Dedifferentiated amniotic fluid mesenchymal stem cell (primary cell): ENCODE measurements around the gene RBP4.

Experiments
- DNase-seq: peaks from one replicate; pipeline ENCODE4 v3.0.0-alpha.2; 2016; ENCODE audit errors: extremely low spot score

The RBP4 gene

GRCh38 chr10:93601146-93601773 lies at the start of gene RBP4:
Gene RBP4, minus strand, starts transcription at chr10:93601235. Its CDS starts 207 bp downstream, at chr10:93601028.
- DNase-seq, result no peak

- DNase-seq, result no peak
Measured at GRCh38 chr10:93639791-93640190, 38.8 kb upstream of the RBP4 start.

GRCh38 chr10:93630625-93631557 lies 29.9 kb upstream of the RBP4 start:
- no peak for DNase-seq

DNA sequence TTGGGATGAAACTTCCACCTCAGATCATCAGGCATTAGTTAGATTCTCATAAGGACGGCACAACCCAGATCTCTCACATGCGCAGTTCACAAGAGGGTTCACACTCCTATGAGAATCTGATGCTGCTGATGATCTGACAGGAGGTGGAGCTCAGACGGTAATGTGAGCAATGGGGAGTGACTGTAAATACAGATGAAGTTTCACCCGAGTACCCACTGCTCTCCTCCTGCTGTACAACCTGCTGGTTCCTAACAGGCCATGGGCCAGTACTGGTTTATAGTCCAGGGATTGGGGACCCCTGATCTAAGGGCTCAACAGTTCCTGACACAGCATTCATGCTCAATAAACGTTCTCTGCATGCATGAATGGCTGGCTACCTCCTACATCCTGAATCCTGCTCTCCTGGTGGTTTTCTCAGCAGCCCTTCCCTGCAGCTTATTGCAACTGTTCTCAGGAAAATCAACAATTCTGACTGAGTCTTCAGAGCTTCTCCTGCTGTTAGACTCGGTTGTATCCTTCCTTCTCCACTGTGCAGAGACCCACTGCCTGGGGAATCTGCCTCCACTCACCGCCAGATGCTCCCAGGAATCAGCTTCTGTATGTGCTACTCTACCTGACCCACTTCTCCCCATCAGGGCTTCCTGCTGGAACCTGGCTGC lies 28.7 kb upstream of the RBP4 start:
- DNase-seq, result no peak

GRCh38 chr10:93628858-93629257 lies 27.8 kb upstream of the RBP4 start:
- no peak for DNase-seq

DNA sequence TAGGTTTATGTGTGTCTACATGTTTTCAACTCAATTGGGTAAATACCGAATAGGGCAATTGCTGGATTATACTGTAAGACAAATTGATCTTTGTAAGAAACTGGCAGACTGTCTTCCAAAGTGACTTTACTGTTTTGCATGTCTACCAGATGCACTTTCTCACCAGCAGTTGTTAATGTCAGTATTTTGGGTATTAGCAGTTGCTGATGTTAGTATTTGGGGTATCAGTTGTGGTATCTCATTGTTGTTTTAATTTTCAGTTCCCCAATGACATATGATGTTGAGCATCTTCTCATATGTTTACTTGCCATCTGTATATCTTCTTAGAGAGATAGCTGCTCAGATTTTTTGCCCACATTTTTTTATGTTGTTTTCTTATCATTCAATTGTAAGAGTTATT lies 21.9 kb upstream of the RBP4 start:
- DNase-seq, result no peak

DNA sequence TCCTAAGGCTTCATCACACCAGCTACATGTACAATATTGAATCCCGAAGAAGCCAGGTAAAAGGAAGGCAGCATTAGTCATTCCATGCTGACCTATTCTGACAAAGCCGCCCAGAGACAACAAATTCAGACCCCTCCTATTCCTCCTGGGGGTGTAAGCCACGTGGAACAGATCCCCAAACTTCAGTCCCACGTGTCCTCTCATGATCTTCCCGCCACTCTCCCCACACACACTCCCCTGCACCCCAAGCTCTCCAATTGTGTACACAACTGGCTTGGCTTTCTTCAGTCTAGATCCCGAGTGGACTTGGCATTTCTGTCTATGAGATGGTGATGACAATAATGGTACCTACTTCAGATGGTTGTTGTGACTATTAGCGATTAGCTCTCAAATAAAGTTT lies 19.9 kb upstream of the RBP4 start:
- no peak for DNase-seq

DNA sequence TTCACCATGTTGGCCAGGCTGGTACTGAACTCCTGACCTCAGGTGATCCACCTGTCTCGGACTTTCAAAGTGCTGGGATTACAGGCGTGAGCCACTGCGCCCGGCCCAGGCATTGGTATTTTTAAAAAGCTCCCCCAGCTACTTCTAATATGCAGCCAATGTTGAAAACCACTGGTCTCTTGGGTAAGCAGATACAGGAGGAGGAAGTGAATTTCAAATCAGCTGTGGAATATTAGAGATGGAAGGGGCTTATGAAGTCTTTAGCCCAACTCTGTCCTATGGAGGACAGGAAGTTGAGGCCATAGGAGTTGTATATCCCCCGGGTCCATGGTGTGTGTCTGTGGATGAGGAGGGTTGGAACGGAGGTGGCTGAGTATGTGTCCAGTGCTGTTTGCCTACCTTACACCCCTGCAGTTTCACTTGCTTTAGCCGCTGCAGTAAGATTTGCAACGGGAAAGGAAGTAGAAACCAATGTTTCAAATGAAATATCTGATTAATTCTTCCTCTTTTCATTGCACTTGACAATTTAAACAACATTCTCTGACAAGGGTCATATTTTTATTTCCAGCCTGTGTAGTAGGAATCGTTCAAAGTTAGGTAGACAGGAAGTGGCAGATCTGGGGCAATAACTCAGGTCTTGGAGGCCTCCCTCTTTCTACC lies 14.7 kb upstream of the RBP4 start:
- DNase-seq, result no peak

DNA sequence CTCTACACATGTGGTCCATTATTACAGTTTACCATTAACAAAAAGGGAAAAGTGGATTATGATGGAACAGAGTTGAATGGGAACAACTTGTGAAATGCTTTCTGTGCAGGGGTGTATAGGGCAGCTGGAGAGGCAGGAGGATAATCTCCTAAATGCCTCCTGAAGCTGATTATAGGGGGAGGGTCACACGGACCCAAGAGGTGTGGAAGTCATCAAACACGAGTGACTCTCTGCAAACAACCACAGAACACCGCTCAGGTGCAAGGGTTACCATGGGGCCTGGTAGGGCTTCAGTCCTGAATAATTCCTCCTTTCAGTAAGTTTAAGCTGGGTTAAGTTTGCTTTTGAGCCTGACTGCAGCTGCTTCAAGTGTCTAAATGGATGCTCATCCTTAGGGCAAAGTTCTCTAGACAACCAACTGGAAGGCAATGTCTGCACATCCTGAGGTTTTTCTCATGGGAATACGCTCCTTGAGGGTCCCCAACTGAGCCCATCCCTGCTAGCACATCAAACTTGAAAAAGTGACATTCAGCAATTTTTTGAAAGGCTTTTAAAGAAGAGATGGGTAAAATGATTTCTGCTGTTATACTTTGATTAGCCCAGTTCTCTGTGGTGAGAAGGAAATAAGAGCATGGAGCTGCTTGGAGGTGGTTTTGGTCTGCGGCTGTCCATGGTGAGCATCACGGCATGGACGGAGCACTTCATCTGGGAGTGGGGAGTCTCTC lies 13.2 kb upstream of the RBP4 start:
- no peak for DNase-seq

DNA sequence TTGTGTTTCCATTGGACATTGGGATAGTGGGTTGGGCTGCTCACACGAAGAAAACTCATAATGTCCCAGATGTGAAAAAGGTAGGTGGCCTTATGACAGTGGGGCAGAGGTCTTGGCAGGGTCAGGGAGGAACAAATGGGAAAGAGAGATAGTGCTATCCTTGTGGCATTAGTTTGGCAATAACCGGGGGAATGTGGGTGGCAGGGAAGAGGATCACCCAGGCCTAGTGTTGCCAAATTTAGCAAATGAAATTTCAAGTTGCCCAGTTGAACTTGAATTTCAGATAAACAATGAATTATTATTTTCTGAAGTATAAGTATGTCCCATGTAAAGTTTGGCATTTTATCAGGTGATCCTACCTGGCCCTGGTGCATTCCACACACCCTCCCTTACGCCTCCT lies 12.1 kb upstream of the RBP4 start:
- DNase-seq, result no peak

DNA sequence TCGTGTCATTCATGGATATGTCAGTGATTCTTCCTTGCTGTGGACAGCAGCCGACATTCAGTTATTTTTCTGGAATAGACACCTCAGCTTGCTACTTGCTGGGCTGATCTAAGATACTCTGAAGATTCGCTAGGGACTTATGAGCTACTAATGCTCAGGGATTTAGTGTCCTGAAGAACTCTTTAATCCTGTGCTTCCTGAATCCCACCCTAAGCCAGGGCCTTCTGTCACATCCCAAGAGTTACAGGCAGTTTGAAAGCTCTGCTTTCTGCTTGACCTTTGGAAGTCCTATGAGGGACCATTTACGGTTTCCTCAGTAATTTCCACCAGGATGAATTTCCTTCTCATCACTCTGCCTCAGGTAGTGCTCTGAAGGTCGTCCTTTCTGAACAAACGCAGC lies 11.3 kb upstream of the RBP4 start, which contains the start of gene PDE6C:
Gene PDE6C (plus strand): TSS at position 227 of the 400 bp plus-strand sequence. CDS start 189 bp downstream, outside the sequence.
- no peak for DNase-seq

DNA sequence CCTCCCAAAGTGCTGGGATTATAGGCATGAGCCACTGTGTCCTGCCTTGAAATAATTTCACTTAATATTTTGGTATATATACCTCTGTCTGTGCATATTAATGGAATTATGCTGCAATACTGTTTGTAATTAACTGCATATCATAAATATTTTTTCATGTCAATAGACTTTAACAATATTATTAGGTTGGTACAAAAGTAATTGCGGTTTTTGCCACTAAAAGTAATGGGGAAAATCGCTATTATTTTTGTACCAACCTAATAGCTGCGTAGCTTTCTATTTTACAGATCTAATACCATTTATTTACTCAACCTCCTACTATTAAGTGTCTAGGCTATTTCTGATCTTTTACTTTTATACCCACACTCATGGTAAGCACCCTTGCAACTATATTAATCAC lies 7.4 kb upstream of the RBP4 start:
- no peak for DNase-seq

DNA sequence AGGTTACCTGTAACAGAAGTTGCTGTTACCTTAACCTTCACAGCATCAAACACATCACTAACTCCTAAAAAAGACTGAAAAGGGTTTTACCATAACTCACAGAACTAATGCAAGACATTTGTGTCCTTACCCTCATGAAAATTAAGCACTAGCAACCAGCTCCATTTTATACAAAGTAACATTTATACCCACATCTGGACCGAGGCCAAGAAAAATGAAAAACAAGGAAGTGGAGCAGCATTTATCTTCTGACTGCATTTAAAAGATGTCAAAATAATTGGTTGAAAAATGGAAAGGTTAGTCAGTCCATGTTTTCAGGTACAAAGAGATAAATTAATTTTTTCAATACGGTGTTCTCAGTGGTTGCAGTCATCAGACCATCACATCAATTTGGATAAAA lies 3.1 kb upstream of the RBP4 start:
- DNase-seq, result no peak

- no peak for DNase-seq
Measured at GRCh38 chr10:93603023-93603422, 2.0 kb upstream of the RBP4 start.

DNA sequence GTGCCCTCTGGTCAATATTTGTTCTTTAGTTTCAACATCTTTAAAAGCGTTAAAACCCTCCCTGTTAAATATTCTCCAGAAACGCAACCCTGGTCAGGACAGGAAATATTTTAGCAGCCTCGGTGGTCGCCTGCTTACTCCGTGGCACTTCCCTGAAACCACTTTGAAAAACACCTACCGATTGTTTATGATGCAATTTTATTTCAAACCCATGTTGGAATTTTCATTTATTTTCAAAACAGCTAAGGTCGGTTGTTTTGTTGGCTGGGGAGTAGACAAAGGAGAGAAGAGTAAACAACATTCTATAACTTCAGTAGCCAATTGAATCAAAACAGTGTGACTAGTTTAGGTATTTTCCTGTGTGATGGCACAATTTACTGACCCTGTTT lies 733 bp upstream of the RBP4 start:
- DNase-seq, result no peak

DNA sequence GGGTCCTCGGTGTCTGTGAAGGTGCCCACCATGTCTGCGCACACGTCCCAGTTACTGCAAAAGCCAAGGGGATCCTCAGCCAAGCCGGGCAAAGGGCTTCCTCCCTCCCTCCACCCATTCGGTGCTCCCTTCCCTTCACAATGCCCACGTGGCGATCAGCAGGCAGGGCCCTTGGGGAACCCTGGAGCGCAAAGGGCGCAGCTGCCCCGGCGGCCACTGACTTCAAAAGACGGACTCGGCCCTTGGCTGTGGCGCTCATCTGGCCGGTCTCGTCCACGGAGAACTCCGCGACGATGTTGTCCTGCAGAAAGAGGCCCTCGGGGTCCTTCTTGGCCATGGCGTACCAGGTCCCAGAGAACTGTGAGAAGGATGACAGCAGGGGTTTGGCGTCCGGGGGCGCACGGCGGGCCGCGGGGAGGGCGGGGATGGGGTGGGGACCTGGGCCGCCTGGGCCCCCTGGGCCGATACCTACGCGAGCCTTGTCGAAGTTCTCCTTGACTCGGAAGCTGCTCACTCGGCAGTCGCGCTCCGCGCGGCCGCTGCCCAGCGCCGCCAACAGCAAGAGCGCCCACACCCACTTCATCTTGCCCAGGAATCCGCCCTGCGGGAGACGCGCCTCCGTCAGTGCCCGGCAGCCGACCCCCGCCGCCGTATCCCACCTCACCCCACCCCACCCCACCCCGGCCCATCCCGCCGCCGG lies 439 bp downstream of the RBP4 start:
- no peak for DNase-seq

- no peak for DNase-seq
Measured at GRCh38 chr10:93599778-93600177, 1.3 kb downstream of the RBP4 start.

- DNase-seq, result no peak
Measured at GRCh38 chr10:93599335-93599734, 1.7 kb downstream of the RBP4 start.

DNA sequence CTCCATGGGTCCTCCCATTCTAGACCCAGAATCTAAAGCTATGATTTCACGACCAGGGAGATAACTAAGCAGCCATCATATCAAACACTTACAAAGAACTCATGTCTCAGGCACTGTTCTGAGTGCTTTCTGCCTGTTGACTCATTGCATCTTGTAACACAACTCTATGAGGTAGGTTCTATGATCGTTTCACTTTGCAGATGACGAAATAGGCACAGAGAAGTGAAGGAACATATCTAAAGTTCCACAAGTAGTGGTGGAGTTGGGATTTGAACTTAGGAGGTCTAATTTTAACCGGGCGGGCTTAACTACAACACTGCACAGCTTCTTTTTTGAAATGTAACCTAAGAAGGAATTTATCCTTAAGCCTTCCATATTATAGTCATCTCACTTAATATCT lies 2.9 kb downstream of the RBP4 start:
- DNase-seq, result no peak

GRCh38 chr10:93597075-93597599 lies 3.9 kb downstream of the RBP4 start:
- no peak for DNase-seq

DNA sequence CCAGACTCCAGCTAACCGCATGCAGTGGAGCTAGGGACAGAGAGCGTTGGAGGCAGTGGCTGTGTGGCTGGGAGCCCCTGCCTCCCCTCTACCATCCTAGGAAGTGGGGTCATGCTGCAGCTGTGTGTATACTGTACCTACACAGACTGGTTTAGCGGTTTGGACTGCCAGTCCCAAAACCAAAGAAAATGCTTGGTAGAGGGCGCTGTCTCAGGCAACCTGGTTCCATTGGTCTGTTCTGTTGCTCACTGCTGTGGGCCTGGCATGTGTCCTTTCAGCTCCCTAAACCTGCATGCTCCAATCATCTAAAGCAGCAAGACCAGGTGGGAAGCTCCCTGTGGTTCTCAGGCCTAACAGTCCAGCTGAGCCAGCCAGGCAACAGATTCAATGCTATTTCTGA lies 4.5 kb downstream of the RBP4 start:
- DNase-seq, result no peak
